GM19099 (cell line): ENCODE measurements around the gene MDP1.

Source experiments
- POLR2A ChIP-seq: IDR thresholded peaks from 3 replicates; pipeline ENCODE4 v1.6.1; 2011; ENCODE audit warnings: low read depth; ENCODE audit not compliant: insufficient read length; ENCODE audit errors: extremely low read depth

Gene MDP1

DNA sequence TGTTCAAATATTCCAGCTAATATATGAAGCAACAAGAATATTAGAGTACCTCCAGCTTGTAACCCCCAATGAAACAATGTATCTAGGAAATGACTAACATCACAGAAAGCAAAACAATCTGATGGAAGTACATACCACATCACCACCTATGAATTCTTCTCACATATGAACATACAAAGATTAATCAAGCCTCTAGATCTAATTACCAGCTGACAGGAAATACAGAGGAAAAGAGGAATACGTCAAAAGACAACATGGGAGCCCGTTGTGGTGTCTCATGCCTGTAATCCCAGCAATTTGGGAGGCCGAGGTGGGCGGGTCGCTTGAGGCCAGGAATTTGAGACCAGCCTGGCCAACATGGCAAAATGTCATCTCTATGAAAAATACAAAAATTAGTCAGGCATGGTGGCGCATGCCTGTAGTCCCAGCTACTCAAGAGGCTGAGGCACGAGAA is 8.8 kb upstream of the MDP1 start:
- TF ChIP-seq POLR2A, result no peak

GRCh38 chr14:24219521-24219920 is 3.7 kb upstream of the MDP1 start:
- no peak for TF ChIP-seq POLR2A

- TF ChIP-seq POLR2A, result no peak
These were observed 3.2 kb upstream of the MDP1 start for GRCh38 chr14:24219080-24219479.

GRCh38 chr14:24216345-24216699 is 456 bp upstream of the MDP1 start:
- no peak for TF ChIP-seq POLR2A

- no peak for TF ChIP-seq POLR2A
These were observed 1.8 kb downstream of the MDP1 start for GRCh38 chr14:24213866-24214662.

GRCh38 chr14:24212924-24213865 is 2.7 kb downstream of the MDP1 start, which contains the start of gene CHMP4A:
CHMP4A (minus strand) TSS chr14:24213488; CDS start chr14:24213439, 49 bp downstream.
- peak; percentile 93 for TF ChIP-seq POLR2A

- no peak for TF ChIP-seq POLR2A
These were observed 4.6 kb downstream of the MDP1 start for GRCh38 chr14:24211311-24211710.

DNA sequence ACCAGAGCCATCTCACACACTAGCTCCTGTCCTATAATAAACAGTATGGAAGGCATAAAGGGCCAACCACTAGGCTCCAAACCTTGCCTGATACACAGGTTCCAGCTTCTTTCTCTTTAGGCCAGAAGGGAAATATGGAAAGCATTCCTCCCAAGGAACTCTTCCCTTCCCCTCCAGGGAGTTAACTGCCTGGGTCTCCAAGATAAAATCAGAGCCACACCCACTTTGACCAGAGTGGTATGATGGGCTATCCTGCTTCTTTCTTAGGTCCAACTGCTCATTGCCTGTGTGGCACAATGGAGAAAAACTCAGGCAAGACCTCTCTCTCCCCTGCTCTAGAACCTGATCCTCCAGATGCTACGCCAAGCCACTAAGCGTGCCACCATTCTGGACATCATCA is 8.2 kb downstream of the MDP1 start:
- TF ChIP-seq POLR2A, result no peak

- no peak for TF ChIP-seq POLR2A
These were observed 8.7 kb downstream of the MDP1 start for GRCh38 chr14:24207104-24207551.

DNA sequence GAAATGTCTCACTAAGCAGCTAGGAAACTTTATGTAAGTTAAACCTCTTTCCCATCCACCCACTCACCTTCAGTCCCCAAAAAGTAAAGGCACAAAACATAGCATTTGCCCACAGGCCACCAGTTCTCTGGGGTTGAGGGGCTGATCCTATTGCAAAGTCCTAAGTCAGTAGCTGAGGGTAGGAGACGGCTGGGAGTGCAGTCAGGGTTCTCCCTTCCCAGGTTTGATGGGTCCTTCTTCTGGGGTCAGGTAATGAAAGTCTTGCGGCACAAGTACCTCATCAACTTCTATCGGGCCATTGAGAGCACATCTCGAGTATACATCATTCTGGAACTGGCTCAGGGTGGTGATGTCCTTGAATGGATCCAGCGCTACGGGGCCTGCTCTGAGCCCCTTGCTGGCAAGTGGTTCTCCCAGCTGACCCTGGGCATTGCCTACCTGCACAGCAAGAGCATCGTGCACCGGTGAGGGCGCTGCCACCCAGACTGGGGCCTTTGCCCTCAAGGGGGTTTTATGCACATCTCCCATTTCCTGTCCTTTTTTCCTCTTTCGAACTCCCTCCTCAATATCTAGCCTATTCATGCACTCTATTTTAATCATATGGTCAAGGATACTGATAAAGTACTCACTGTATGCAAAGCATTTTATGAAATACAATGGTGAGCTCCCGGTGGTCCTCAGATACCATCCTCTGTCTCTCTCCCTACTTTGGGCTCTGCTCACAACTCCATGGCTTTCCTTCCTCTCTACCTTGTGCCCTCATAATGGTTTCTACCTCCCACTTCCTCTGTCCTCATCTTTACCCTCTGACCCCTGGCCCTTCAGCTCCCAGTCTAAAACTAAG is 9.4 kb downstream of the MDP1 start:
- no peak for TF ChIP-seq POLR2A

- no peak for TF ChIP-seq POLR2A
These were observed 11.4 kb downstream of the MDP1 start for GRCh38 chr14:24204163-24205146.

- no peak for TF ChIP-seq POLR2A
These were observed 16.9 kb downstream of the MDP1 start for GRCh38 chr14:24198814-24199524.

GRCh38 chr14:24197056-24197450 is 18.8 kb downstream of the MDP1 start:
- no peak for TF ChIP-seq POLR2A
